CD8-positive, alpha-beta memory T cell (primary cell): Measurements from ENCODE around the gene HCFC1R1. TPM values are rescaled to one million over a fixed set of nuclear protein-coding genes. Genes with fewer than 3 reads are reported as not detected.
A peak's percentile ranks its signal among the peaks of the same experiment; 100 is the strongest.

Experiments
- CTCF ChIA-PET: fragments of 350-600 bp; sonication (Branson Sonifier 250); formaldehyde crosslinking; loops from one replicate; lab custom pipeline; 2021; ENCODE audit warnings: antibody characterized with exemption; lab: Charles Lee
- POLR2A ChIA-PET: fragments of 350-600 bp; sonication (Branson Sonifier 250); formaldehyde crosslinking; loops from one replicate; lab custom pipeline; 2021; ENCODE audit warnings: antibody characterized with exemption; lab: Charles Lee
- DNase-seq, 5 donors: peaks; one replicate each; pipeline versions ENCODE4 v3.0.0 to v3.0.0-alpha.2; 2020 to 2022; ENCODE audit warnings: mixed read lengths in 1 of 5
- H3K27ac ChIP-seq: one replicate; pipeline ENCODE4 v1.7.0; 2013; ENCODE audit warnings: low read depth, mild to moderate bottlenecking, low read length, moderate library complexity
- H3K27me3 ChIP-seq: 2 replicates; pipeline ENCODE4 v1.7.0; 2013; ENCODE audit warnings: low read length, mild to moderate bottlenecking; ENCODE audit not compliant: insufficient read depth, poor library complexity, severe bottlenecking
- H3K36me3 ChIP-seq: 2 replicates; pipeline ENCODE4 v1.7.0; 2013; ENCODE audit warnings: mild to moderate bottlenecking, low read length, moderate library complexity; ENCODE audit not compliant: insufficient read depth
- H3K4me1 ChIP-seq: 2 replicates; pipeline ENCODE4 v1.7.0; 2013; ENCODE audit warnings: mild to moderate bottlenecking, low read length, moderate library complexity; ENCODE audit not compliant: insufficient read depth
- H3K4me3 ChIP-seq: 2 replicates; pipeline ENCODE4 v1.7.0; 2013; ENCODE audit warnings: mild to moderate bottlenecking, low read length
- H3K9me3 ChIP-seq: 2 replicates; pipeline ENCODE4 v1.7.0; 2013; ENCODE audit warnings: mild to moderate bottlenecking, low read length
- H3K27ac Mint-ChIP-seq, 8 donors: one replicate each; pipeline ENCODE4 v1.8.0; 2020 to 2021; ENCODE audit warnings: mixed read lengths in 8 of 8, mild to moderate bottlenecking in 6 of 8, inconsistent platforms in 3 of 8, moderate library complexity in 3 of 8
- H3K27me3 Mint-ChIP-seq, 2 donors: one replicate each; pipeline ENCODE4 v1.8.0; 2020 to 2021; ENCODE audit warnings: mixed read lengths in 2 of 2, mild to moderate bottlenecking in 1 of 2, moderate library complexity in 1 of 2
- H3K36me3 Mint-ChIP-seq, 3 donors: one replicate each; pipeline ENCODE4 v1.8.0; 2020 to 2021; ENCODE audit warnings: mixed read lengths in 3 of 3, inconsistent platforms in 1 of 3, mild to moderate bottlenecking in 1 of 3
- H3K4me1 Mint-ChIP-seq, 3 donors: one replicate each; pipeline ENCODE4 v1.8.0; 2020 to 2021; ENCODE audit warnings: mixed read lengths in 3 of 3, inconsistent platforms in 1 of 3, mild to moderate bottlenecking in 1 of 3
- H3K4me3 Mint-ChIP-seq, 7 donors: one replicate each; pipeline ENCODE4 v1.8.0; 2020 to 2021; ENCODE audit warnings: mixed read lengths in 7 of 7, mild to moderate bottlenecking in 6 of 7, moderate library complexity in 4 of 7, inconsistent platforms in 2 of 7
- H3K9me3 Mint-ChIP-seq, 5 donors: one replicate each; pipeline ENCODE4 v1.8.0; 2020 to 2022; ENCODE audit warnings: mixed read lengths in 5 of 5, mild to moderate bottlenecking in 3 of 5, moderate library complexity in 2 of 5, inconsistent platforms in 1 of 5
- polyA plus RNA-seq: library from polyadenylated mRNA; unstranded; fragments of 300-500 nt; fragmentation: Illumina TruSeq; gene quantifications from one replicate; pipeline ENCODE4 v1.2.3, GENCODE V29; 2021
- total RNA-seq, 2 experiments: library from RNA; stranded (reverse); gene quantifications; one replicate each; pipeline ENCODE4 v1.2.3, GENCODE V29; 2021

The HCFC1R1 gene
- total and polyA plus RNA-seq, 3 experiments from 2014 or later: 23.7 to 26.3 (median 25.6) TPM

- ChIA-PET POLR2A (no interaction called here), CTCF (no interaction called here)
- H3K4me3 ChIP-seq: no peak overlapping the region
- no peaks in the 10 kb centered on the region for H3K4me1 ChIP-seq
- no peak overlapping the region for H3K4me3 Mint-ChIP-seq
- no peaks in the 10 kb centered on the region for H3K36me3 Mint-ChIP-seq
- no peak for DNase-seq
- no peak overlapping the region for H3K27ac ChIP-seq
- no peak overlapping the region for H3K27ac Mint-ChIP-seq
- H3K4me1 Mint-ChIP-seq: no peaks in the 10 kb centered on the region
- no peaks in the 10 kb centered on the region for H3K9me3 Mint-ChIP-seq
- H3K27me3 ChIP-seq: no peaks in the 10 kb centered on the region
- H3K36me3 ChIP-seq: no peaks in the 10 kb centered on the region
- H3K27me3 Mint-ChIP-seq: peaks cover 2 to 4% of the 10 kb centered on the region in 2 donors
- no peaks in the 10 kb centered on the region for H3K9me3 ChIP-seq
Measured at GRCh38 chr16:2990891-2991290, 32.9 kb downstream of the HCFC1R1 start.

GRCh38 chr16:2988590-2989099 lies 35.1 kb downstream of the HCFC1R1 start:
- ChIA-PET POLR2A (no interaction called here), CTCF (interaction anchor here (0.9 kb wide), 1 partner anchor 39 kb away, joined by 3 read pairs; no protein-coding TSS in a partner anchor)
- peak overlapping the region in 1 of 8 donors; percentile 65 for H3K27ac Mint-ChIP-seq
- no peak for DNase-seq
- no peaks in the 10 kb centered on the region for H3K9me3 Mint-ChIP-seq
- Histone ChIP-seq H3K27ac (no peak overlapping the region), H3K36me3 (no peaks in the 10 kb centered on the region), H3K4me1 (no peaks in the 10 kb centered on the region), H3K4me3 (no peak overlapping the region), H3K9me3 (no peaks in the 10 kb centered on the region), H3K27me3 (no peaks in the 10 kb centered on the region)
- H3K36me3 Mint-ChIP-seq: no peaks in the 10 kb centered on the region
- H3K27me3 Mint-ChIP-seq: peaks cover 3 to 4% of the 10 kb centered on the region in 2 donors
- peaks cover 0 to 5% (median 0%) of the 10 kb centered on the region in 3 donors for H3K4me1 Mint-ChIP-seq
- no peak overlapping the region for H3K4me3 Mint-ChIP-seq

DNA sequence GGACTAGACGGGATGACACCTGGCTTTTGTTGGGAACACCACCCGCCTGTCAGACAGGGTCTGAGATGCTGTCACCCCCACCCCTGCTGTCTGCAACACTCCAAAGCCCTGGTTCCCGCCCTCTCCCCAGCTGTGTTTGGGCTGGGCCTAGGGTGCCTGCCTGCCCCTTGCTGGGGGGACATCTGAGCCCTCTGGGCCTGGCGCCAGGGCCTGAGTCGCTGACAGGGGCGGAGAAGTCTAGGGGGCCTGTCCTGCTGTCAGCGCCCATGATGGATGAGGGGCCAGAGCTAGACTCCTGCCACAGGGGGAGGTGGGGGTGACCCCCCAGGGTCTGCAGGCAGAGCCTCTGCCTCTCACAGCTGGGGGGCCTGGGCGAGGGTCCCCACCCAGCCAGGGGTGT lies 35.9 kb downstream of the HCFC1R1 start:
- Mint-ChIP-seq H3K27me3 (peaks cover 3 to 4% of the 10 kb centered on the region in 2 donors), H3K36me3 (no peaks in the 10 kb centered on the region), H3K9me3 (no peaks in the 10 kb centered on the region), H3K27ac (no peak overlapping the region), H3K4me1 (peaks cover 0 to 5% (median 0%) of the 10 kb centered on the region in 3 donors), H3K4me3 (no peak overlapping the region)
- Histone ChIP-seq H3K4me1 (no peaks in the 10 kb centered on the region), H3K4me3 (no peak overlapping the region), H3K27me3 (no peaks in the 10 kb centered on the region), H3K36me3 (no peaks in the 10 kb centered on the region), H3K9me3 (no peaks in the 10 kb centered on the region), H3K27ac (no peak overlapping the region)
- no peak for DNase-seq
- POLR2A ChIA-PET: no interaction called here
- CTCF ChIA-PET: no interaction called here

DNA sequence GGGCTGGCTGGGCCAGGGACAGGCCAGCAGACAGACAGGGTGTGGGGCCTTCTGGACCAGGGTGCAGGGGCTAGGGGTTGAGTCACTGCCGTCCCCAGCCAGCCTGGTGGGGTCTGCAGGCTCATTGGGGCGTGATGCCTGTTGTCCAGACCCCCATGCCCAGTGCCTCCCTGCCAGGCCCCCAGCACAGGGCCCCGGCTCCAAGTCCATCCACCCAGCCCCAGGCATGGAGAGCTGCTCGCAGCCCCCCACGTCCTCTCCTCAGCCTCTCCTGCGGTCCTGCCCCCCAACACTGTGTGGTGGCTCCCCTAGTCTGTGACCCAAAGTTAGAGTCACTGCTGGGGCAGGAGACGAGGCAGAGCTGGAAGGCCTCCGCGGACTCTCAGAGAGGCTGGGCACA lies 36.5 kb downstream of the HCFC1R1 start:
- ChIA-PET CTCF (no interaction called here), POLR2A (no interaction called here)
- H3K4me3 Mint-ChIP-seq: no peak overlapping the region
- H3K36me3 Mint-ChIP-seq: no peaks in the 10 kb centered on the region
- DNase-seq: no peak
- no peaks in the 10 kb centered on the region for H3K36me3 ChIP-seq
- H3K27me3 Mint-ChIP-seq: peaks cover 3 to 4% of the 10 kb centered on the region in 2 donors
- H3K27ac ChIP-seq: no peak overlapping the region
- H3K4me1 Mint-ChIP-seq: peaks cover 0 to 8% (median 0%) of the 10 kb centered on the region in 3 donors
- H3K27ac Mint-ChIP-seq: no peak overlapping the region
- H3K27me3 ChIP-seq: no peaks in the 10 kb centered on the region
- no peaks in the 10 kb centered on the region for H3K4me1 ChIP-seq
- H3K9me3 Mint-ChIP-seq: no peaks in the 10 kb centered on the region
- H3K9me3 ChIP-seq: no peaks in the 10 kb centered on the region
- no peak overlapping the region for H3K4me3 ChIP-seq

- Mint-ChIP-seq H3K9me3 (no peaks in the 10 kb centered on the region), H3K27ac (no peak overlapping the region), H3K27me3 (peaks cover 3 to 4% of the 10 kb centered on the region in 2 donors), H3K36me3 (no peaks in the 10 kb centered on the region), H3K4me1 (peaks cover under 1 to 11% (median 3%) of the 10 kb centered on the region in 3 donors), H3K4me3 (no peak overlapping the region)
- Histone ChIP-seq H3K9me3 (no peaks in the 10 kb centered on the region), H3K27ac (no peak overlapping the region), H3K36me3 (no peaks in the 10 kb centered on the region), H3K4me1 (no peaks in the 10 kb centered on the region), H3K4me3 (no peak overlapping the region), H3K27me3 (no peaks in the 10 kb centered on the region)
- POLR2A ChIA-PET: no interaction called here
- CTCF ChIA-PET: no interaction called here
- no peak for DNase-seq
Measured at GRCh38 chr16:2986623-2987188, 37.0 kb downstream of the HCFC1R1 start.

GRCh38 chr16:2985893-2986355 lies 37.8 kb downstream of the HCFC1R1 start:
- H3K27me3 Mint-ChIP-seq: peaks cover 3 to 4% of the 10 kb centered on the region in 2 donors
- H3K27me3 ChIP-seq: no peaks in the 10 kb centered on the region
- H3K4me1 ChIP-seq: no peaks in the 10 kb centered on the region
- H3K4me3 Mint-ChIP-seq: no peak overlapping the region
- H3K36me3 ChIP-seq: no peaks in the 10 kb centered on the region
- no peak overlapping the region for H3K27ac Mint-ChIP-seq
- no peak for DNase-seq
- no peak overlapping the region for H3K27ac ChIP-seq
- H3K4me3 ChIP-seq: no peak overlapping the region
- ChIA-PET POLR2A (no interaction called here), CTCF (no interaction called here)
- peaks cover 4 to 13% (median 9%) of the 10 kb centered on the region in 3 donors for H3K4me1 Mint-ChIP-seq
- no peaks in the 10 kb centered on the region for H3K36me3 Mint-ChIP-seq
- H3K9me3 ChIP-seq: no peaks in the 10 kb centered on the region
- no peaks in the 10 kb centered on the region for H3K9me3 Mint-ChIP-seq

DNA sequence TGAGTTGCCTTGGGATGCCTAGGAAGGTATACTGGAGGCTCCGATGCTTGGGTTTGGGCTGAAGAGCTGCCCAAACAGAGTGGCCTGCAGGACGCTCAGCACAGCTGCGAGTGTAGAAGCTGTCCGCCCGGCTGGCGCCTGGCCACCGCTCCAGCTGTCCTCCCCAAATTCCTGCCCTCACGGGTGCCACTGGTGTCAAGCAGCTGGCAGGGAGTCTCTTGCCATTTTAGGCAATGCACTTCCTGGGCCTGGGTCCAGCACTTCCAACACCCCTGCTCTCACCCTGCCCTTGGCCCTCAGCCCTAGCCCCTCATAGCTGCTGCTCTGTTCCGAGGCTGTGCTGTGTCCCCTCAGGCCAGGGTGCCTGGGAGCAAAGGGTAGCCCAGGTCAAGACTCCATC lies 38.3 kb downstream of the HCFC1R1 start:
- Mint-ChIP-seq H3K27ac (no peak overlapping the region), H3K4me1 (peaks cover 4 to 15% (median 12%) of the 10 kb centered on the region in 3 donors), H3K36me3 (no peaks in the 10 kb centered on the region), H3K27me3 (peaks cover 1 to 3% of the 10 kb centered on the region in 2 donors), H3K9me3 (no peaks in the 10 kb centered on the region), H3K4me3 (no peak overlapping the region)
- no peaks in the 10 kb centered on the region for H3K36me3 ChIP-seq
- POLR2A ChIA-PET: no interaction called here
- no peaks in the 10 kb centered on the region for H3K9me3 ChIP-seq
- no peaks in the 10 kb centered on the region for H3K4me1 ChIP-seq
- CTCF ChIA-PET: interaction anchor here (1.2 to 1.3 kb wide), 2 partner anchors 11 to 18 kb away, joined by 3 read pairs; no protein-coding TSS in a partner anchor
- no peak for DNase-seq
- H3K27me3 ChIP-seq: no peaks in the 10 kb centered on the region
- H3K4me3 ChIP-seq: no peak overlapping the region
- H3K27ac ChIP-seq: no peak overlapping the region

- Mint-ChIP-seq H3K9me3 (no peaks in the 10 kb centered on the region), H3K27ac (no peak overlapping the region), H3K27me3 (peaks cover 0 to 3% of the 10 kb centered on the region in 2 donors), H3K4me3 (peak overlapping the region in 3 of 7 donors; percentile 19 to 48 (median 29)), H3K4me1 (peaks cover 4 to 18% (median 12%) of the 10 kb centered on the region in 3 donors), H3K36me3 (no peaks in the 10 kb centered on the region)
- H3K27me3 ChIP-seq: no peaks in the 10 kb centered on the region
- H3K36me3 ChIP-seq: no peaks in the 10 kb centered on the region
- no peak overlapping the region for H3K4me3 ChIP-seq
- ChIA-PET CTCF (interaction anchor here (0.8 to 1.2 kb wide), 5 partner anchors 16 to 39 kb away, joined by 3 to 7 read pairs (median 3); no protein-coding TSS in a partner anchor), POLR2A (no interaction called here)
- no peaks in the 10 kb centered on the region for H3K9me3 ChIP-seq
- peak; percentile 28 to 71 (median 63) for DNase-seq
- H3K27ac ChIP-seq: no peak overlapping the region
- peaks cover 8% of the 10 kb centered on the region for H3K4me1 ChIP-seq
Measured at GRCh38 chr16:2983706-2984136, 40.0 kb downstream of the HCFC1R1 start.
